Activated B cell treated with CpG ODN at 0.5 μM for 24 hours (primary cell): Measurements from ENCODE around the gene LMO2. TPM values are rescaled to one million over a fixed set of nuclear protein-coding genes. Genes with fewer than 3 reads are reported as not detected.
"Not testable (repeated sequence)": the region's sequence is repeated elsewhere in the genome, so short reads cannot be mapped to it uniquely, and the experiment has no call there.

Source experiments
- ATAC-seq: fragments of 200-7000 bp; cut with Tn5 transposase; one replicate; pipeline ENCODE4 v1.10.0; 2021; ENCODE audit warnings: low read depth, mild to moderate bottlenecking, moderate library complexity
- CTCF ChIA-PET: fragments of 350-600 bp; sonication (Branson Sonifier 250); formaldehyde crosslinking; loops from one replicate; lab custom pipeline; 2021; ENCODE audit warnings: antibody characterized with exemption; lab: Charles Lee
- POLR2A ChIA-PET: fragments of 350-600 bp; sonication (Branson Sonifier 250); formaldehyde crosslinking; loops from one replicate; lab custom pipeline; 2021; ENCODE audit warnings: antibody characterized with exemption; lab: Charles Lee
- DNase-seq: peaks from one replicate; pipeline ENCODE4 v3.0.0; 2022
- H3K27ac Mint-ChIP-seq: one replicate; pipeline ENCODE4 v1.8.0; 2020; ENCODE audit warnings: mixed read lengths
- H3K27me3 Mint-ChIP-seq: one replicate; pipeline ENCODE4 v1.8.0; 2021; ENCODE audit warnings: mixed read lengths
- H3K36me3 Mint-ChIP-seq: one replicate; pipeline ENCODE4 v1.8.0; 2021; ENCODE audit warnings: low read depth, mixed read lengths
- H3K4me1 Mint-ChIP-seq: one replicate; pipeline ENCODE4 v1.8.0; 2021; ENCODE audit warnings: mixed read lengths
- H3K4me3 Mint-ChIP-seq: one replicate; pipeline ENCODE4 v1.8.0; 2020; ENCODE audit warnings: mild to moderate bottlenecking, mixed read lengths
- H3K9me3 Mint-ChIP-seq: one replicate; pipeline ENCODE4 v1.8.0; 2020; ENCODE audit warnings: mixed read lengths
- CTCF ChIP-seq: fragments of 200-600 bp; IDR thresholded peaks from one replicate; pipeline ENCODE4 v1.8.0; 2022; ENCODE audit warnings: antibody characterized with exemption, mild to moderate bottlenecking
- intact Hi-C: fragments of 100-400 bp; cut with micrococcal nuclease; formaldehyde crosslinking; loops from one replicate; pipeline ENCODE4 v1.15.1; 2024
- total RNA-seq: library from RNA; stranded (reverse); gene quantifications from 2 replicates; pipeline ENCODE4 v1.2.3, GENCODE V29; 2022

The LMO2 gene
- total RNA-seq, 1 donor from 2014 or later, result 29.1 TPM

- peaks cover 4% of the 10 kb centered on the region for H3K36me3 Mint-ChIP-seq
- peaks cover 14% of the 10 kb centered on the region for H3K4me1 Mint-ChIP-seq
- no peak for TF ChIP-seq CTCF
- no peak for DNase-seq
- H3K27ac Mint-ChIP-seq, result no peak overlapping the region
- ATAC-seq, result no peak
- no peak overlapping the region for H3K4me3 Mint-ChIP-seq
- intact Hi-C loops, result no loop called here
- peaks cover 16% of the 10 kb centered on the region for H3K9me3 Mint-ChIP-seq
- peaks cover 8% of the 10 kb centered on the region for H3K27me3 Mint-ChIP-seq
- ChIA-PET CTCF (no interaction called here), POLR2A (no interaction called here)
Measured at GRCh38 chr11:33935005-33935404, 43.1 kb upstream of the LMO2 start.

GRCh38 chr11:33934450-33934849, 42.6 kb upstream of the LMO2 start:
- H3K36me3 Mint-ChIP-seq, result peaks cover 4% of the 10 kb centered on the region
- ATAC-seq (no peak), DNase-seq (no peak)
- H3K27me3 Mint-ChIP-seq, result peaks cover 8% of the 10 kb centered on the region
- H3K4me1 Mint-ChIP-seq, result peaks cover 10% of the 10 kb centered on the region
- POLR2A ChIA-PET, result no interaction called here
- intact Hi-C loops, result no loop called here
- no peak overlapping the region for H3K27ac Mint-ChIP-seq
- CTCF ChIA-PET, result no interaction called here
- H3K4me3 Mint-ChIP-seq, result no peak overlapping the region
- peaks cover 16% of the 10 kb centered on the region for H3K9me3 Mint-ChIP-seq
- TF ChIP-seq CTCF, result no peak

- H3K27ac Mint-ChIP-seq, result no peak overlapping the region
- DNase-seq, result no peak
- no peak for ATAC-seq
- CTCF ChIA-PET, result no interaction called here
- POLR2A ChIA-PET, result no interaction called here
- H3K4me3 Mint-ChIP-seq, result no peak overlapping the region
- H3K4me1 Mint-ChIP-seq, result peaks cover 10% of the 10 kb centered on the region
- H3K27me3 Mint-ChIP-seq, result peaks cover 2% of the 10 kb centered on the region
- peaks cover 4% of the 10 kb centered on the region for H3K36me3 Mint-ChIP-seq
- intact Hi-C loops, result no loop called here
- no peak for TF ChIP-seq CTCF
- H3K9me3 Mint-ChIP-seq, result peaks cover 16% of the 10 kb centered on the region
Measured at GRCh38 chr11:33933602-33934001, 41.7 kb upstream of the LMO2 start.

- POLR2A ChIA-PET, result no interaction called here
- Mint-ChIP-seq H3K9me3 (peaks cover 16% of the 10 kb centered on the region), H3K4me3 (no peak overlapping the region), H3K36me3 (peaks cover 4% of the 10 kb centered on the region), H3K27me3 (peaks cover 2% of the 10 kb centered on the region), H3K4me1 (peaks cover 10% of the 10 kb centered on the region), H3K27ac (no peak overlapping the region)
- TF ChIP-seq CTCF, result no peak
- ATAC-seq (no peak), DNase-seq (no peak)
- intact Hi-C loops, result no loop called here
- CTCF ChIA-PET, result no interaction called here
Measured at GRCh38 chr11:33932721-33933120, 40.8 kb upstream of the LMO2 start.

- H3K27me3 Mint-ChIP-seq, intact Hi-C loops, POLR2A ChIA-PET, H3K36me3 Mint-ChIP-seq, H3K27ac Mint-ChIP-seq, H3K4me1 Mint-ChIP-seq, DNase-seq, ATAC-seq, H3K4me3 Mint-ChIP-seq: not testable (repeated sequence)
- CTCF ChIA-PET, result interaction anchor here (1.4 kb wide), 1 partner anchor 39 kb away, joined by 7 read pairs; no protein-coding TSS in a partner anchor
- H3K9me3 Mint-ChIP-seq, result peaks cover 16% of the 10 kb centered on the region
Measured at GRCh38 chr11:33931739-33932366, 40.0 kb upstream of the LMO2 start.
